C4-2B (cell line): ENCODE results near the gene TJP3.

ENCODE experiments used
- H3K27ac ChIP-seq: fragments of 450-650 bp; 2 replicates; pipeline ENCODE4 v1.5.1; 2017
- ZFX ChIP-seq: fragments of 450-650 bp; IDR thresholded peaks from 2 replicates; pipeline ENCODE4 v1.6.1; 2017
- TF ChIP-seq, protein P1 (sequence below): fragments of 450-650 bp; conservative IDR thresholded peaks from 2 replicates; pipeline ENCODE4 v1.5.1; 2017; ENCODE audit warnings: mild to moderate bottlenecking

Gene TJP3

DNA sequence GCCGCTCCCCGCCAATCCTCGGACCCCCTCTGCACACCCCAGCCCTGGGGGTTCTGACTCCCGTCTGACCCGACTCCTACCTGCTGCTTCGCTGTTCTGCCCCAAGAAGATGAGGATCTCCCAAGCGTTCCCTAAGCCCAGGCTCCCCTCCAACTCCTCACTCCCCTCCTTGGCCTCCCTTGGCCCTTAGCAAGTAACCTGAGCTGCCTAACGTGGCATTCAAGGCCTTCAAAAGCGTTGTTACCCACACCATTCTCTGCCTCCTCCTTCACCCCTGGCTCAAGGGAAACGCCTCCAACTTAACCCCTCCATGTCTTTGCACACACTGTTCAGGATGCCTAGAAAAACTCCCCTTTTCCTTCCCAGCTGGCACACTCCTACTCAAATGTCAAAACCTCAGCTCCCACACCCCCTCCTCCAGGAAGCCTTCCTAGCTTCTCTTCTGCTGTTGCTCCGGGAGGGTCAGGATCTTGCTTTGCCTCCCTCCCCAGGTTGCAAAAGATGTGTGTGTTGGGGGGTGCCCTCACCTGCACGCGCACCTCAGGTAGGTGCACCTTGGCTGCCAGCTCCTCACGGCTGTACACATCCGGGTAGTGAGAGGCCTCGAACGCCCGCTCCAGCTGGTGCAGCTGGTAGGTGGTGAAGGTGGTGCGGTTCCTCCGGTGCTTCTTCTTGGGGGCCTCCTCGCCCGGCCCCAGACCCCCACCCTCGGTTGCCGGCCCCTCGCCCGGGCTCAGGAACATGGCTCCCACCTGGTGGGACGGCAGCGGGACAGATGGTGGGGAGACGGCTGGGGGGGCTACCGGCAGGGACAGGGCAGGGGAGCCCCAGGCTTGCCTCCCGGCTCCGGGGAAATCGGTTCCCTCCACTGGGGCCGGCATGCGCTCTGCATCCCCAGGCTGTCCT lies 63.1 kb downstream of the TJP3 start:
- H3K27ac ChIP-seq: no peak overlapping the region

DNA sequence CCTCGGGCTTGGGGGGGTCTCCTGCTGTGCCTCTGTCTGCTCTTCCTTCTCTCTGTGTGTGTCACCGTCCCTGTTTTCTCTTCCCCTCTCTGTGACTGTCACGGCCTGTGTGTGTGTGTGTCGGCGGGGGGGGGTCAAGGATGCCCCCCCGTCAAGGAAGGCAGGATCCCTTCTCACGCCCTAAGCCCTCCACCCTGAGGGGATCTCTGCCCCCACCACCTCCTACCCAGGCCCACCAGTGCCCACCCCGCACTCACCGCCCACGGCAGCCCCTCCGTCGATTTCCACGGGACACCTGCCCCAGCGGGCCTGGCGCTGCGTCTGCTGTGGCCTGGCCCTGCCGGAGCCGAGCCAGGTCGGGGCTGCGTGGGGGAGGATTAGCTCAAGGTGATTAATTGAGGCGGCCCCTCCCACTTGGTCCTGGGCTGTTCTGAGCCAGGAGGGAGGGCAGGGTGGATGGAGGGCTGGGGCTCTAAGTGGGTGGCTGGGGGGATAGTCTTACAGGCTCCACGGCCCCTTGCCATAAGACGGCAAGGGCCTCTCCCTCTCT lies 63.8 kb downstream of the TJP3 start, which contains the start of gene RAX2:
RAX2 (minus strand) TSS at position 323 of the 550 bp plus-strand sequence. CDS start 486 bp downstream, outside the sequence.
- no peak within 1 kb of the TSS for H3K27ac ChIP-seq
- TF ChIP-seq ZFX: no peak
- TF ChIP-seq, protein P1, sequence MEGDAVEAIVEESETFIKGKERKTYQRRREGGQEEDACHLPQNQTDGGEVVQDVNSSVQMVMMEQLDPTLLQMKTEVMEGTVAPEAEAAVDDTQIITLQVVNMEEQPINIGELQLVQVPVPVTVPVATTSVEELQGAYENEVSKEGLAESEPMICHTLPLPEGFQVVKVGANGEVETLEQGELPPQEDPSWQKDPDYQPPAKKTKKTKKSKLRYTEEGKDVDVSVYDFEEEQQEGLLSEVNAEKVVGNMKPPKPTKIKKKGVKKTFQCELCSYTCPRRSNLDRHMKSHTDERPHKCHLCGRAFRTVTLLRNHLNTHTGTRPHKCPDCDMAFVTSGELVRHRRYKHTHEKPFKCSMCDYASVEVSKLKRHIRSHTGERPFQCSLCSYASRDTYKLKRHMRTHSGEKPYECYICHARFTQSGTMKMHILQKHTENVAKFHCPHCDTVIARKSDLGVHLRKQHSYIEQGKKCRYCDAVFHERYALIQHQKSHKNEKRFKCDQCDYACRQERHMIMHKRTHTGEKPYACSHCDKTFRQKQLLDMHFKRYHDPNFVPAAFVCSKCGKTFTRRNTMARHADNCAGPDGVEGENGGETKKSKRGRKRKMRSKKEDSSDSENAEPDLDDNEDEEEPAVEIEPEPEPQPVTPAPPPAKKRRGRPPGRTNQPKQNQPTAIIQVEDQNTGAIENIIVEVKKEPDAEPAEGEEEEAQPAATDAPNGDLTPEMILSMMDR: no peak

More for the DNA sequence above, 63.1 kb downstream of the TJP3 start:
- TF ChIP-seq, protein P1: no peak
- no peak for TF ChIP-seq ZFX

DNA sequence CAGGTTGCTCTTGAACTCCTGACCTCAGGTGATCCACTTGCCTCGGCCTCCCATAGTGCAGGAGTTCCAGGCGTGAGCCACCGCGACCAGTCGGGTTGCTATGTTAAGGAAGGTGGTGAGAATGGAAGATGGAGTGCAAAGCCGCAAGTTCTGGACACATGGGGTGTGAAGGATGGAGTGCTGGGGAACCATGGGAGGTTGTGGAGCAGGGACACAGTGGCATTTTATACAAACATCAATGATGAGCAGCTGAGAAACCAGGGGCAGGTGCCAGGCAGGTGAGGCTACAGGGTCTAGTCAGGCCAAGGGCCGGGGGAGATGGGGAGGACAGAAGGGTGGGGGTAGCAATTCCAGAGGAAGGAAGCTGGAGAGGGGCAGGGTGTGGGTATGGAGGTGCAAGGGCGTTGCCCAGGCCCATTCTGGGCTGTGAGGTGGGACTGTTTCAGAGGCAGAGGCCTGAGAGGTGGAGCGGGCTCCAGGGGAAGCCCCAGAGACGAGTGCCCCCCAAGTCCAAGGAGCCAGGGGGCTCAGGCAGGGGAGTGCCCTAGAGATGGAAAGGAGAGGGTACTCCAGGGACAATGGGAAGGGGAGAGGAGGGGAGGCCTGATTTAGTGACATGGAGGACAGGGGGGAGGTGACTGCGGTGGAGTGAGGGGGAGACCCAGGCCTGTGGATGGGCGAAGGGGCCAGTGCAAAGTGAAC lies 65.8 kb downstream of the TJP3 start:
- TF ChIP-seq ZFX: no peak
- TF ChIP-seq, protein P1: no peak
- no peak overlapping the region for H3K27ac ChIP-seq

DNA sequence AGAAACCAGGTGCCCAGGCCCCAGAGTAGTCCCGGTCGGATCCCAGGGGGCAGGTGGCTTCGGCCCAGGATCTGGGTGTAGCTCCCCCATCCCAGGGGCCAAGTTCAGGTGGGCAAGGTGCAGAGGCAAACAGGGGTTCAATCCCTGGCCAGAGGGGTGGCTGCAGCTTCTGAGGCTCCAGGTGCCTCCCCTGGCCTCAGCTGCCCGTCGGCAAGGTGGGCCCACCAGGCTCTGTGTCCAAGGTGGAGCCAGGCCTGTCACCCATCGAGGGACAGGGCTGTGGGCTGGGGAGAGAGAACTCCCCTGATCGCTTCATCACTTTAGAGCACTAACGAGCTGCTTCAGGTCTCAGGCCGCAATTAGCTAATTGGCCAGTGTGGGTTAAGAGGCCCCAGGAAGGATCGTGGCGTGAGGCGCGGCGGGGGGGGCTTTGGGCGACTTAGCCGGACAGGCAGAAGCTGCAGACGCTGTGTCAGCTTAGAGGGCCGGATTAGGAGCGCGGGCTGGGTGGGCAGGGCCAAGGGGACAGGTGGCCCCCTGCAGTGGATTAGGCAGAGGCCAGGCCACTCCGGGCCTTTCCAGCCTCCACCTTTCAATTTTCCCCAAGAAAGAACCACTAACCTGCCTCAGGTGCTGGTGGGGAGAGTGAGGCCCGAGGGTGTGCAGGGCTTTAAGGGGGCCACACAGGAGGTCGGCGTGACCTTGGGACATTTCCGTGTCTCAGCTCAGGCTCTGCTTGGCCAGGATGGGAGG lies 66.6 kb downstream of the TJP3 start:
- no peak overlapping the region for H3K27ac ChIP-seq
- no peak for TF ChIP-seq ZFX
- TF ChIP-seq, protein P1: no peak

DNA sequence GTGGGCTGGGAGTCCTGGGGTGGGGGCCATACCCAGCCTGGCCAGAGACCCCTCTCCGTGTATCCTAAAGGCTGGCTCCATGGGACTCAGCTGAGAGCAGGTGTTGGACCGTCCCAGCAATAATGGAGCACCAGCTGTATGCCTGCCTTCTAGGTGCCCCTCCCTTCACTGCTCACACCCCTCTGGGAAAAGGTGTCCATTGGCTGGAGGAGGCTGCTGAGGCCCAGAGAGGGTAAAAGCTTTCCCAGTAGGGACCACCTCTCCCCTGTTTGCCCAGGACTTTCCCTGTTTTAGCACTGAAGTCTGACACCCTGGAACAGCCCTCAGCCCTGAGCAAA lies 67.2 kb downstream of the TJP3 start:
- TF ChIP-seq, protein P1: no peak
- no peak for TF ChIP-seq ZFX
- no peak overlapping the region for H3K27ac ChIP-seq

DNA sequence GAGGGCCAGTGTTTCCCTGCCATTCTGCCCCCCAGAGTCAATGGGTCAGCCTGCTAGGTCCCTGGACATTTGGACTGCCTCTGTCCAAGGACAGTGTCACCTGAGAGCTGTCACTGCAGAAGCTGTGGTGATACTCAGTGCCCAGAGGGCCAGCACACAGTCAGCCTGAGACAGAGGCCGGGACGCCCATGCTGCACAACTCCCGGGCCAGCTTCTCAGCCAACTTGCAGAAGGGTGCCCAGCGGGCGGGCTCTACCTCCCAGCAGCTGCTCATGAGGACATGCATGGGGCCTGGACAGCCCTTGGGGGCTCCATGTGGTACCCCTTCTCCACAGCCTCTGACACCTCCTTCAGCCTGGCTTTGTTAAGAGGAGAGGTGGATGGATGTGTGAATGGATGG lies 67.6 kb downstream of the TJP3 start:
- H3K27ac ChIP-seq: no peak overlapping the region
- TF ChIP-seq, protein P1: no peak
